NK-92 treated with Interleukin-12 subunit alpha and Interleukin-12 subunit beta, amount 100 ng/mL, for 24 hours (cell line): ENCODE results near the gene MXRA8.

Experiments used
- DNase-seq: peaks from one replicate; lab custom pipeline; 2025; lab: John Stamatoyannopoulos, UW

MXRA8 gene

GRCh38 chr1:1306661-1307260 lies 51.6 kb downstream of the MXRA8 start:
- DNase-seq = no peak

DNA sequence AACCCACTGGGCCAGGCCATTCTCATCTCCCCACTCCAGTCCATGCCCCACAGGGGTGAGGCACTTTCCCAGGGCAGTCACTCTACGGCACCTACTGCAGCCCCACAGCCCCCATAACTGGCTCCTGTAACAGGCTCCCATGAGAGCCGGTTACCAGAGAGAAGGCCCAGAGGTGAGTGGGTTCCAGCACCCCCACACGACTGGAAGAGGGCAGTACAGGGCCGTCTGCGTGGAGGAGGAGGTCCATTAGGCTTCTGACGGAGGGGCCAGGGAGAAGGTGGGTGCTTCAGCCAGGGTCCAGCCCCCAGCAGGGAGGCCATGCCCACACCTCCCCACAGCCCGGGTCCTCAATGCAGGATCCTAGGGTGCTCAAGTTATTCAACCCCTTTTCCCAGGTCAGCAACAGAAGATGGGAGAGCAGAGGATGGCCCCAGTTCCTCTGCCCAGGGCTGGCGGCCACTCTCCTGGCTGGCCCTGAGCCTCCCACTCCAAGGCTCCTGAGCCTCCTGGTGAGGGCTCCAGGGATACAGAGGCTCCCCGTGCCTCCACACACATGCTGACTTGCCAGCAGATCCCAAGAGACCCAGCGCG lies 52.2 kb downstream of the MXRA8 start:
- no peak for DNase-seq

GRCh38 chr1:1305300-1306069 lies 52.9 kb downstream of the MXRA8 start:
- DNase-seq = no peak

GRCh38 chr1:1304331-1305299 lies 53.7 kb downstream of the MXRA8 start:
- no peak for DNase-seq

- DNase-seq = no peak
Observed at GRCh38 chr1:1303736-1304135, 54.6 kb downstream of the MXRA8 start.

GRCh38 chr1:1302951-1303509 lies 55.3 kb downstream of the MXRA8 start:
- no peak for DNase-seq
